Stimulated activated naive CD4-positive, alpha-beta T cell (primary cell): ENCODE results near the gene MAGI2.

Experiments
- DNase-seq, 6 experiments: peaks; one replicate each; lab custom pipeline; 2025; lab: John Stamatoyannopoulos, UW

MAGI2 gene

GRCh38 chr7:79302293-79302692 is 151.2 kb downstream of the MAGI2 start:
- no peak for DNase-seq

GRCh38 chr7:79301419-79301818 is 152.0 kb downstream of the MAGI2 start:
- DNase-seq: no peak

- DNase-seq: no peak
These were observed 152.9 kb downstream of the MAGI2 start for GRCh38 chr7:79300573-79300972.

GRCh38 chr7:79298145-79298760 is 155.2 kb downstream of the MAGI2 start:
- DNase-seq: peak in 1 of 6 experiments; percentile 1

GRCh38 chr7:79296553-79297320 is 156.7 kb downstream of the MAGI2 start:
- DNase-seq: no peak

- DNase-seq: no peak
These were observed 159.8 kb downstream of the MAGI2 start for GRCh38 chr7:79293655-79294142.

GRCh38 chr7:79292834-79293233 is 160.6 kb downstream of the MAGI2 start:
- DNase-seq: no peak

GRCh38 chr7:79291498-79291865 is 162.0 kb downstream of the MAGI2 start:
- DNase-seq: no peak

GRCh38 chr7:79290841-79291497 is 162.5 kb downstream of the MAGI2 start:
- DNase-seq: no peak

GRCh38 chr7:79290398-79290797 is 163.1 kb downstream of the MAGI2 start:
- DNase-seq: no peak

- DNase-seq: no peak
These were observed 164.8 kb downstream of the MAGI2 start for GRCh38 chr7:79288655-79289054.

GRCh38 chr7:79287981-79288380 is 165.5 kb downstream of the MAGI2 start:
- DNase-seq: no peak

GRCh38 chr7:79286181-79286580 is 167.3 kb downstream of the MAGI2 start:
- DNase-seq: no peak

GRCh38 chr7:79285756-79286155 is 167.7 kb downstream of the MAGI2 start:
- no peak for DNase-seq

GRCh38 chr7:79284211-79284610 is 169.3 kb downstream of the MAGI2 start:
- DNase-seq: no peak

GRCh38 chr7:79282882-79283602 is 170.4 kb downstream of the MAGI2 start:
- DNase-seq: no peak

GRCh38 chr7:79282070-79282694 is 171.3 kb downstream of the MAGI2 start:
- no peak for DNase-seq

- DNase-seq: no peak
These were observed 172.0 kb downstream of the MAGI2 start for GRCh38 chr7:79281426-79281825.

- DNase-seq: no peak
These were observed 180.5 kb downstream of the MAGI2 start for GRCh38 chr7:79272938-79273337.

- peak in 1 of 6 experiments; percentile 1 for DNase-seq
These were observed 181.3 kb downstream of the MAGI2 start for GRCh38 chr7:79272066-79272669.

- no peak for DNase-seq
These were observed 184.7 kb downstream of the MAGI2 start for GRCh38 chr7:79268730-79269129.
